Fibroblast of skin of abdomen (primary cell): Measurements from ENCODE around the gene RNU1-2. TPM values are rescaled to one million over a fixed set of nuclear protein-coding genes. Genes with fewer than 3 reads are reported as not detected.
"Not testable (repeated sequence)": the region's sequence is repeated elsewhere in the genome, so short reads cannot be mapped to it uniquely, and the experiment has no call there.

Experiments
- DNase-seq: peaks from one replicate; pipeline ENCODE4 v3.0.0-alpha.2; 2013
- polyA plus RNA-seq, 2 experiments: library from polyadenylated mRNA; unstranded; fragments of 120-200 nt; gene quantifications; one replicate each; pipeline ENCODE4 v1.2.1, GENCODE V29; 2013; ENCODE audit not compliant: insufficient read length in 2 of 2

The RNU1-2 gene
- polyA plus RNA-seq (2013, experiment 1 of 2; ENCODE audit: insufficient read length): not detected
- not detected for polyA plus RNA-seq (2013, experiment 2 of 2; ENCODE audit: insufficient read length)

- DNase-seq: peak; percentile 100
These were observed at the start of gene RNU1-2 for GRCh38 chr1:16895598-16896315. Gene RNU1-2 (plus strand): TSS chr1:16895980.

GRCh38 chr1:16856201-16856600 is 39.6 kb upstream of the RNU1-2 start:
- DNase-seq: not testable (repeated sequence)

GRCh38 chr1:16859167-16860041 is 36.4 kb upstream of the RNU1-2 start:
- not testable (repeated sequence) for DNase-seq

DNA sequence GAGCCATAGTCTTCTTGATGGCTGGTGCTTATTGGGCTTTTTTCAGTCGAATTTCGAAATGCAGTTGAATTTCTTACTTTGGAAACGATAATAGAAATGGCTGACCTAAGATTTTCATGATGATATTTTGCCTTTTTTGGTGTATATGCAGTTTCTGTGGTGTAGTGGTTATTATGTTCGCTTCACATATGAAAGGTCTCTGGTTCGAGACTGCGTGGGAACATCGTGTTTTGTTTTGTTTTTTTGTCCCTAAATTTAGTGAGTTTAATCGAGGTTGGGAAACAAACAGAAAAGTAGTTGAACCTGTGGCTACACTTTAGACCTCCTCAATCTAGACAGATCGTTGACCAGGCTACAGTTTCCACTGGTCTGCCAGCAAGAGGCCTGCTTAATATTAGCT is 35.7 kb upstream of the RNU1-2 start:
- not testable (repeated sequence) for DNase-seq

GRCh38 chr1:16861832-16862245 is 33.9 kb upstream of the RNU1-2 start:
- DNase-seq: not testable (repeated sequence)

GRCh38 chr1:16862415-16862814 is 33.4 kb upstream of the RNU1-2 start:
- not testable (repeated sequence) for DNase-seq

- DNase-seq: not testable (repeated sequence)
These were observed 32.8 kb upstream of the RNU1-2 start for GRCh38 chr1:16863024-16863423.

GRCh38 chr1:16866926-16867707 is 28.7 kb upstream of the RNU1-2 start:
- not testable (repeated sequence) for DNase-seq

DNA sequence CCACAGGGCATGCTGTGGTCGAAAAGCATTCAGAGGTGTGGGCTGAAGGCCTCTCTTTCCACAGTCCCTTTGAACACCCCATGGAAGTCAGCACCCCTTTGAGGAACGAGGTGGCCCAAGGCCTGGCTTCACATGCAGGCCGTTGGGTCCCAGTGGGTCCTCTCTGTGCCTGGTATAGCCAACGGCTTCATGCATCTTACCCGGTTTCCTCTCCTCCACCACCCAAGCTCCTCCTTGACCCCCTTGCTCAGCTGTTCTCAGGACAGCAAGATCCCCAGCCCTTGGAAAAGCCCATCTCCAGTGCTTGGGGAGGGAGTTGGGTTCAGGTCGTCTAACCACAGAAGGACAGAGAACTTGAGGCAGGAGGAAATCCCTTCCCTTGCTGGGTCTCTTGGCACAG is 27.0 kb upstream of the RNU1-2 start:
- DNase-seq: not testable (repeated sequence)

- not testable (repeated sequence) for DNase-seq
These were observed 25.8 kb upstream of the RNU1-2 start for GRCh38 chr1:16869996-16870395.

DNA sequence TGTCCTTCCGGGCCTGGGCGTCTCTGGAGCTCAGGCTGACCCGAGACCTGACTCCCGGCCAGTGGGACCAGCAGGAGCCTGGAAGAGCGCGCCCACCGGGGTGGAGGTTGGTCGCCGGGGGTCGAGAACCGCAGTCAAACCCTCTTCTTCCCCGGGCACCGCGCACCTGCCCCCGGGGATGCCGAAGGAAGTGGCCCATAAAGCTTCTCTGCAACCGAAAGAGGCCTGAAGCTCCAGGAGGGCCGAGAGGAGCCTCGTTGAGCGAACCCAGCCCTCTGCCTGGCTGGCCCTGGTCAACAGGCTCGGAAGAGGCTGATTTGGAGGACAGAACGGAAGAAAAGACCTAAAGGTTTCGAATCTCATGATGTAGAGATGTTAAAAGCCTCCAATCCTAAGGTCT is 24.6 kb upstream of the RNU1-2 start:
- DNase-seq: not testable (repeated sequence)

GRCh38 chr1:16872152-16873075 is 23.4 kb upstream of the RNU1-2 start:
- DNase-seq: peak; percentile 78

DNA sequence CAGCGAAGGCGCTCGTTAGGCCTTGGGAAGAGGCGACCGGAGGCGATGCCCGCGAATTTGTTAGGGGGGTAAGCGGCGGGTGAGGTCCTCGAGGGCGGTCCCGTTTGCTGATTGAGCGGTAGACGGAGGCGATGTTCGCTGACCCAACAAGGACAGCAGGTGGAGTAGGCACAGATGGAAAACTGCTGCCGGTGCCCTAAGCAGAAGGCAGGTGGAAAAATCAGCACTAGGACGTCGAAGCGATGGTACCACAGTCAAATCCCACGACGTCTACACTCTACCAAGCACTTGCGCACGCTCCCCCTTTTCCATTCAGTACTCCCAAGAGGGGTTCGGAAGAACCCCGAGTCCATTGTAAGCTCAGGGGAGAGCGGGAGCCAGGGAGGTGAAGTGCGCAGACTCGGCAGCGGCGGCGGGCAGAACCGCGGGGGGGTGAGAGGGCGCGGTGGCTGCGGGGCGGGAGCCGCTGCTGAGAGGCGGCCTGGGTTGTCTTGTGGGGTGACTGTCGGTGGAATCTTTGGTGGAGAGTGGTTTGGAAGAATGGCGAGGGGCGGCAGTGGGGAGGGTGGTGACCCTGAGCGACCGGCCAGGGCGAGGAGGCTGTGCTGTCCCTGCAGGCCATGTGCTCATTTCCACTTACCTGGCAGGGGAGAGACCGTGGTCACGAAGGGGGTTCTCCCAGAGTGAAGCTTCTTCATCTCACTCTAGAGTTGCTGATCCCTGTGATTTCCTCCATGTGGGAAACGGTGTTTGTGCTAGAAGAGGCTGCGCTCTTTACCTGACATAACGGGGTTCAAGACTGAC is 22.5 kb upstream of the RNU1-2 start:
- not testable (repeated sequence) for DNase-seq

GRCh38 chr1:16874968-16875765 is 20.6 kb upstream of the RNU1-2 start:
- DNase-seq: not testable (repeated sequence)

DNA sequence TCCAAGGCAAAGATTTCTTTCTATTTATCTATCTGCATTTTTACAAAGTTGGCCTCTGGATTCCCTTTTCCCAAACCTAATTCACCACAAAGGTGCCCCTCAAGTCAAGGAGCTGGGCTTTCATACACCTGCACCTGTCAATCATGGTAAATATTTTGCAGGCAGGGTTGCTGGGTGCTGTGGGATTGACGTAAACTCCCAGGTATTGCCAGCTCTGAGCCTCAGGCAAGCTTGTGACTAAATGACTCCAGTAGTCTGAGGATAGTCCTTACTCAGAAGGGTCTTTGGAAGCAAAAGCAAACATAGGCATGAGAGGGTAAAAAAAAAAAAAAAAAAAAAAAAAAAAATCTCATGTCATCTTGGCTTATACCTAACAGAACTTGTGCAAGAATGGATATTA is 14.0 kb upstream of the RNU1-2 start:
- DNase-seq: not testable (repeated sequence)

DNA sequence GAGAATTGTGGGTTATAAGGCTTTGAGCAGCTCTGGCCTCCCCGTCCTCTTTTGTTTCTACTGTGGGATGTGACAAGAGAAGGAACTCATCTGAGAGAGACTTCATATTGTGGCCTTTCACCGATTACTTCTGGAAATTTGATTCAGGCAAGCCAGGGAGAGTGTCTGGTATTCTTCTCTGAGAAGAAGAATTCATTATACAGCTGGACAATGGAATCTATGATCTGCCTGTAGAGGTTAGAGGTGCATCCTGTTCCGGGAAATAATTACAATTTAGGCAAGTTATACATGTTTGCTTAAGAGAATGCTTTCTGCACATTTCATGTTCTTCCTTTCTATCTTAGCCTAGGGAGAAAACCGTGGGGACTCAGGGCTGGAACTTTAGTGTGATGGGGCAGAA is 12.8 kb upstream of the RNU1-2 start:
- no peak for DNase-seq

GRCh38 chr1:16884487-16884886 is 11.3 kb upstream of the RNU1-2 start:
- not testable (repeated sequence) for DNase-seq

GRCh38 chr1:16886860-16887605 is 8.7 kb upstream of the RNU1-2 start:
- no peak for DNase-seq
